Nephron (organoid): ENCODE measurements around the gene DNAI1.

Source experiments
- H3K27ac Mint-ChIP-seq, 3 experiments: 2 replicates each; pipeline ENCODE4 v1.8.0; 2020; ENCODE audit warnings: mixed read lengths in 3 of 3, mild to moderate bottlenecking in 2 of 3, moderate library complexity in 1 of 3
- H3K27me3 Mint-ChIP-seq: 2 replicates; pipeline ENCODE4 v1.8.0; 2021; ENCODE audit warnings: low read depth, mild to moderate bottlenecking, moderate library complexity, mixed read lengths
- H3K36me3 Mint-ChIP-seq: 2 replicates; pipeline ENCODE4 v1.8.0; 2020; ENCODE audit warnings: low read depth, mixed read lengths
- H3K4me1 Mint-ChIP-seq: 2 replicates; pipeline ENCODE4 v1.8.0; 2020; ENCODE audit warnings: mixed read lengths
- H3K4me3 Mint-ChIP-seq, 3 experiments: 2 replicates each; pipeline ENCODE4 v1.8.0; 2020; ENCODE audit warnings: mild to moderate bottlenecking in 3 of 3, mixed read lengths in 3 of 3, moderate library complexity in 2 of 3
- H3K9me3 Mint-ChIP-seq: 2 replicates; pipeline ENCODE4 v1.8.0; 2020; ENCODE audit warnings: mixed read lengths
- TF ChIP-seq, protein P1 (sequence below), 3 experiments: fragments of 200-600 bp; sonication (generic); IDR thresholded peaks; one replicate each; pipeline ENCODE4 v1.5.0; 2021; ENCODE audit warnings: antibody characterized with exemption in 3 of 3; ENCODE audit not compliant: unreplicated experiment in 3 of 3

DNAI1 gene

GRCh38 chr9:34555002-34555348, 96.4 kb downstream of the DNAI1 start:
- Mint-ChIP-seq H3K27ac (peak overlapping the region; percentile 8 to 38 (median 29)), H3K36me3 (peaks cover 10% of the 10 kb centered on the region), H3K27me3 (peaks cover 36% of the 10 kb centered on the region), H3K9me3 (no peaks in the 10 kb centered on the region), H3K4me1 (peaks cover 56% of the 10 kb centered on the region), H3K4me3 (peak overlapping the region; percentile 28 to 50 (median 34))
- TF ChIP-seq, protein P1, sequence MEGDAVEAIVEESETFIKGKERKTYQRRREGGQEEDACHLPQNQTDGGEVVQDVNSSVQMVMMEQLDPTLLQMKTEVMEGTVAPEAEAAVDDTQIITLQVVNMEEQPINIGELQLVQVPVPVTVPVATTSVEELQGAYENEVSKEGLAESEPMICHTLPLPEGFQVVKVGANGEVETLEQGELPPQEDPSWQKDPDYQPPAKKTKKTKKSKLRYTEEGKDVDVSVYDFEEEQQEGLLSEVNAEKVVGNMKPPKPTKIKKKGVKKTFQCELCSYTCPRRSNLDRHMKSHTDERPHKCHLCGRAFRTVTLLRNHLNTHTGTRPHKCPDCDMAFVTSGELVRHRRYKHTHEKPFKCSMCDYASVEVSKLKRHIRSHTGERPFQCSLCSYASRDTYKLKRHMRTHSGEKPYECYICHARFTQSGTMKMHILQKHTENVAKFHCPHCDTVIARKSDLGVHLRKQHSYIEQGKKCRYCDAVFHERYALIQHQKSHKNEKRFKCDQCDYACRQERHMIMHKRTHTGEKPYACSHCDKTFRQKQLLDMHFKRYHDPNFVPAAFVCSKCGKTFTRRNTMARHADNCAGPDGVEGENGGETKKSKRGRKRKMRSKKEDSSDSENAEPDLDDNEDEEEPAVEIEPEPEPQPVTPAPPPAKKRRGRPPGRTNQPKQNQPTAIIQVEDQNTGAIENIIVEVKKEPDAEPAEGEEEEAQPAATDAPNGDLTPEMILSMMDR (IDR thresholded peaks at IDR 0.05; ENCODE audit: unreplicated experiment in 3 of 3) = no peak

- H3K4me3 Mint-ChIP-seq = no peak overlapping the region
- TF ChIP-seq, protein P1 (IDR thresholded peaks at IDR 0.05; ENCODE audit: unreplicated experiment in 3 of 3) = no peak
- no peaks in the 10 kb centered on the region for H3K9me3 Mint-ChIP-seq
- peak overlapping the region; percentile 8 to 38 (median 29) for H3K27ac Mint-ChIP-seq
- peaks cover 41% of the 10 kb centered on the region for H3K27me3 Mint-ChIP-seq
- H3K36me3 Mint-ChIP-seq = peaks cover 10% of the 10 kb centered on the region
- H3K4me1 Mint-ChIP-seq = peaks cover 61% of the 10 kb centered on the region
Observed at GRCh38 chr9:34555500-34555899, 96.9 kb downstream of the DNAI1 start.

DNA sequence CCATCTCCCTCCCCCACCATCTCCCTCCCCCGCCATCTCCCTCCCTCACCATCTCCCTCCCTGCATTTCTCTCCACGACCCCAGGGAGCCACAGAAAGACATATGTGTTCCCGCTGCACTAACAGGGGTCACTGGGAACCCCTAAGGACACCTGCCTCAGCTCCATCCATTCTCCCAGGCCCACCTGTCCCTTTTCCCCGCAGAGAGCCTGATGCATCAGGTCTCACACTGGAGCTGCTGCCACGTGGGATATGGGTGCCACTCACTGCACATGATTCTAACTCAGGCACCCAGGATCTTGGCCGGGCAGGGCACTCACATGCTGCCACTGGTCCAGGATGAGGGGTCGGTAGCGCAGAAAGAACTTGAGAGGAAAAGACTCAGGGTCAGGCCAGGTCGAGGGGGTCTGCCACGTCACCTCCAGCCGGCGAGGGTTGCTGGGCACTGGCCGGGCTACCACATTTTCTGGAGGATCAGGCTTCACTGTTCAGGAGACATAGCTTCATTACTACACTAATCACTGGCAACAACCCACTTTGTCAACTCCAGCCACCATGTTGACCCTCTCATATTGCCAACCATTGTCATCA, 97.4 kb downstream of the DNAI1 start:
- H3K36me3 Mint-ChIP-seq = peaks cover 10% of the 10 kb centered on the region

GRCh38 chr9:34556949-34557348, 98.3 kb downstream of the DNAI1 start:
- Mint-ChIP-seq H3K27me3 (peaks cover 41% of the 10 kb centered on the region), H3K4me1 (peaks cover 75% of the 10 kb centered on the region), H3K27ac (peak overlapping the region in 2 of 3 experiments; percentile 26 to 37), H3K36me3 (peaks cover 13% of the 10 kb centered on the region), H3K9me3 (no peaks in the 10 kb centered on the region), H3K4me3 (peak overlapping the region in 2 of 3 experiments; percentile 0 to 43)
- TF ChIP-seq, protein P1 (IDR thresholded peaks at IDR 0.05; ENCODE audit: unreplicated experiment in 3 of 3) = no peak

More for the DNA sequence above, 97.4 kb downstream of the DNAI1 start:
- H3K4me3 Mint-ChIP-seq = peak overlapping the region in 2 of 3 experiments; percentile 1 to 27
- H3K27ac Mint-ChIP-seq = peak overlapping the region in 2 of 3 experiments; percentile 26 to 47
- peaks cover 41% of the 10 kb centered on the region for H3K27me3 Mint-ChIP-seq
- no peaks in the 10 kb centered on the region for H3K9me3 Mint-ChIP-seq
- peaks cover 67% of the 10 kb centered on the region for H3K4me1 Mint-ChIP-seq
- TF ChIP-seq, protein P1 (IDR thresholded peaks at IDR 0.05; ENCODE audit: unreplicated experiment in 3 of 3) = no peak

GRCh38 chr9:34557426-34558321, 99.1 kb downstream of the DNAI1 start:
- TF ChIP-seq, protein P1 (IDR thresholded peaks at IDR 0.05; ENCODE audit: unreplicated experiment in 3 of 3) = no peak
- Mint-ChIP-seq H3K4me1 (peaks cover 77% of the 10 kb centered on the region), H3K27me3 (peaks cover 39% of the 10 kb centered on the region), H3K27ac (peak overlapping the region; percentile 28 to 98 (median 90)), H3K9me3 (no peaks in the 10 kb centered on the region), H3K36me3 (peaks cover 16% of the 10 kb centered on the region), H3K4me3 (peak overlapping the region; percentile 43 to 62 (median 58))
